ENCODE results near the gene GLOD5. TPM values are rescaled to one million over a fixed set of nuclear protein-coding genes. Genes with fewer than 3 reads are reported as not detected.

GLOD5 gene
- total RNA-seq, 1 donor from 2014 or later = not detected

DNA sequence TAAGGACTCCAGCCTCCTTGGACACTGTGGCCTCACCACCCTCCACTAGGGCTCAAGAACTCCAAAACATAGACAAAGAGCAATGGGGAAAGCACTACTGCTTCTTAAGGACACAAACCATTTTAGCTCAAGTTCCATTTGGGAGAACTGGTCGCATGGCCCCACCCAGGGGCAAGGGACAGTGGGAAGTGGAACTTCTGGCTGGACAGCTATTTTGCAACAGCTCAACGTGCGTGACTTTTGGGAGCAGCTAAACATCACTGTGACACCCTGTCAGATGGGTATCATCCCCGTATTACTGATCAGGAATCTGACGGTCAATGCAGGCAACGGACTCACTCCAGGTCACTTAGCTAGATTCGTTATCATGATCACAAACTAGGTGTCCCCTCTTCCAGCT, 9.0 kb upstream of the GLOD5 start:
- Histone ChIP-seq H3K4me3 (no peak overlapping the region), H3K27ac (replicated peaks) (no peak overlapping the region), H3K4me1 (no peaks in the 10 kb centered on the region), H3K36me3 (no peaks in the 10 kb centered on the region), H3K9me3 (replicated peaks) (no peaks in the 10 kb centered on the region), H3K27me3 (ENCODE audit: low read depth) (no peaks in the 10 kb centered on the region)
- no peak for TF ChIP-seq CTCF (IDR thresholded peaks at IDR 0.05; ENCODE audit: borderline replicate concordance)
- intact Hi-C loops (cut with micrococcal nuclease) = no loop called here
- no peak for DNase-seq

- no peak for DNase-seq
- no peak overlapping the region for H3K27ac ChIP-seq (replicated peaks)
- H3K4me1 ChIP-seq = no peaks in the 10 kb centered on the region
- no peak for TF ChIP-seq CTCF (IDR thresholded peaks at IDR 0.05; ENCODE audit: borderline replicate concordance)
- no peaks in the 10 kb centered on the region for H3K27me3 ChIP-seq (ENCODE audit: low read depth)
- H3K36me3 ChIP-seq = no peaks in the 10 kb centered on the region
- H3K4me3 ChIP-seq = no peak overlapping the region
- intact Hi-C loops (cut with micrococcal nuclease) = no loop called here
- no peaks in the 10 kb centered on the region for H3K9me3 ChIP-seq (replicated peaks)
Observed at GRCh38 chrX:48753708-48754228, 7.8 kb upstream of the GLOD5 start.

- no peaks in the 10 kb centered on the region for H3K4me1 ChIP-seq
- no peak for TF ChIP-seq CTCF (IDR thresholded peaks at IDR 0.05; ENCODE audit: borderline replicate concordance)
- no peak overlapping the region for H3K27ac ChIP-seq (replicated peaks)
- H3K36me3 ChIP-seq = no peaks in the 10 kb centered on the region
- intact Hi-C loops (cut with micrococcal nuclease) = no loop called here
- H3K4me3 ChIP-seq = no peak overlapping the region
- no peaks in the 10 kb centered on the region for H3K9me3 ChIP-seq (replicated peaks)
- no peaks in the 10 kb centered on the region for H3K27me3 ChIP-seq (ENCODE audit: low read depth)
- DNase-seq = no peak
Observed at GRCh38 chrX:48754238-48754637, 7.3 kb upstream of the GLOD5 start.

DNA sequence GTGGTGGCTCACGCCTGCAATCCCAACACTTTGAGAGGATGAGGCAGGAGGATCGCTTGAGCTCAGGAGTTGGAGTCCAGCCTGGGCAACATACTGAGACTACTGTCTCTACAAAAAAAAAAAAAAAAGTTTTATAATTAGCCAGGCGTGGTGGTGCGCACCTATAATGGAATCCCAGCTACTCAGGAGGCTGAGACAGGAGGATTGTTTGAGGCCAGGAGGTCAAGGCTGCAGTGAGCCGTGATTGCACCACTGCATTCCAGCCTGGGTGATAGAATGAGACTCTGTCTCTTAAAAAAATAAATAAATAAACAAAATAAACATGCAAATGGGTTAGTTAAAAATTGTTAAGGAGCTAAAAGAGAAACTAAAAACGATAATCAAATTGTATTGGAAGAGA, 7.7 kb downstream of the GLOD5 start:
- Histone ChIP-seq H3K36me3 (no peaks in the 10 kb centered on the region), H3K27me3 (ENCODE audit: low read depth) (no peaks in the 10 kb centered on the region), H3K27ac (replicated peaks) (no peak overlapping the region), H3K4me1 (no peaks in the 10 kb centered on the region), H3K9me3 (replicated peaks) (no peaks in the 10 kb centered on the region), H3K4me3 (no peak overlapping the region)
- no peak for DNase-seq
- intact Hi-C loops (cut with micrococcal nuclease) = no loop called here
- TF ChIP-seq CTCF (IDR thresholded peaks at IDR 0.05; ENCODE audit: borderline replicate concordance) = no peak

GRCh38 chrX:48770296-48770695, 8.7 kb downstream of the GLOD5 start:
- Histone ChIP-seq H3K27ac (replicated peaks) (no peak overlapping the region), H3K36me3 (no peaks in the 10 kb centered on the region), H3K4me3 (no peak overlapping the region), H3K27me3 (ENCODE audit: low read depth) (no peaks in the 10 kb centered on the region), H3K4me1 (no peaks in the 10 kb centered on the region), H3K9me3 (replicated peaks) (no peaks in the 10 kb centered on the region)
- intact Hi-C loops (cut with micrococcal nuclease) = no loop called here
- no peak for TF ChIP-seq CTCF (IDR thresholded peaks at IDR 0.05; ENCODE audit: borderline replicate concordance)
- DNase-seq = no peak

- H3K36me3 ChIP-seq = no peaks in the 10 kb centered on the region
- TF ChIP-seq CTCF (IDR thresholded peaks at IDR 0.05; ENCODE audit: borderline replicate concordance) = no peak
Observed at GRCh38 chrX:48772602-48773001, 11.1 kb downstream of the GLOD5 start.

More at GRCh38 chrX:48772602-48773001, 11.1 kb downstream of the GLOD5 start:
- Histone ChIP-seq H3K4me3 (no peak overlapping the region), H3K4me1 (no peaks in the 10 kb centered on the region), H3K9me3 (replicated peaks) (no peaks in the 10 kb centered on the region), H3K27me3 (ENCODE audit: low read depth) (no peaks in the 10 kb centered on the region), H3K27ac (replicated peaks) (no peak overlapping the region)
- intact Hi-C loops (cut with micrococcal nuclease) = no loop called here
- DNase-seq = no peak

Data from left ventricle myocardium inferior (tissue), 1 donor.